GM21515 (cell line): Measurements from ENCODE around the gene METTL1.

Experiments
- ATAC-seq: cut with Tn5 transposase; IDR thresholded peaks from one replicate; pipeline ENCODE4 v1.9.1; 2021; ENCODE audit not compliant: unreplicated experiment

Gene METTL1

GRCh38 chr12:57769594-57769993 lies 2.3 kb downstream of the METTL1 start:
- ATAC-seq, result no peak

- no peak for ATAC-seq
Observed at GRCh38 chr12:57767876-57768275, 4.0 kb downstream of the METTL1 start.

- no peak for ATAC-seq
Observed at GRCh38 chr12:57767305-57767698, 4.6 kb downstream of the METTL1 start.

GRCh38 chr12:57766464-57767304 lies 5.2 kb downstream of the METTL1 start, which contains the start of gene CYP27B1:
TSS of gene CYP27B1 (minus strand) at chr12:57767078. CDS start at chr12:57767041, 37 bp downstream.
- no peak for ATAC-seq

- ATAC-seq, result no peak
Observed at GRCh38 chr12:57765698-57766463, 6.0 kb downstream of the METTL1 start.

- ATAC-seq, result peak; percentile 46
Observed at GRCh38 chr12:57765003-57765697, 6.8 kb downstream of the METTL1 start.

GRCh38 chr12:57764662-57765002 lies 7.3 kb downstream of the METTL1 start:
- ATAC-seq, result no peak

GRCh38 chr12:57763881-57764661 lies 7.8 kb downstream of the METTL1 start:
- ATAC-seq, result no peak

GRCh38 chr12:57762463-57762862 lies 9.4 kb downstream of the METTL1 start:
- no peak for ATAC-seq

GRCh38 chr12:57761391-57761998 lies 10.4 kb downstream of the METTL1 start:
- no peak for ATAC-seq

GRCh38 chr12:57760347-57760982 lies 11.4 kb downstream of the METTL1 start:
- ATAC-seq, result no peak

- no peak for ATAC-seq
Observed at GRCh38 chr12:57759360-57759980, 12.4 kb downstream of the METTL1 start.

- no peak for ATAC-seq
Observed at GRCh38 chr12:57758552-57759359, 13.1 kb downstream of the METTL1 start.

- no peak for ATAC-seq
Observed at GRCh38 chr12:57757771-57758170, 14.1 kb downstream of the METTL1 start.

- peak; percentile 20 for ATAC-seq
Observed at GRCh38 chr12:57756406-57757341, 15.2 kb downstream of the METTL1 start.

- no peak for ATAC-seq
Observed at GRCh38 chr12:57755454-57756372, 16.2 kb downstream of the METTL1 start.

- no peak for ATAC-seq
Observed at GRCh38 chr12:57755194-57755453, 16.8 kb downstream of the METTL1 start.
